NOMO-1 treated with DMSO at 0.1 percent for 48 hours (cell line): ENCODE measurements around the gene TECPR2.
"Not testable (repeated sequence)": the region's sequence is repeated elsewhere in the genome, so short reads cannot be mapped to it uniquely, and the experiment has no call there.

Experiments
- DNase-seq: peaks from one replicate; lab custom pipeline; 2025; ENCODE audit not compliant: unreplicated experiment; lab: John Stamatoyannopoulos, UW

Gene TECPR2

DNA sequence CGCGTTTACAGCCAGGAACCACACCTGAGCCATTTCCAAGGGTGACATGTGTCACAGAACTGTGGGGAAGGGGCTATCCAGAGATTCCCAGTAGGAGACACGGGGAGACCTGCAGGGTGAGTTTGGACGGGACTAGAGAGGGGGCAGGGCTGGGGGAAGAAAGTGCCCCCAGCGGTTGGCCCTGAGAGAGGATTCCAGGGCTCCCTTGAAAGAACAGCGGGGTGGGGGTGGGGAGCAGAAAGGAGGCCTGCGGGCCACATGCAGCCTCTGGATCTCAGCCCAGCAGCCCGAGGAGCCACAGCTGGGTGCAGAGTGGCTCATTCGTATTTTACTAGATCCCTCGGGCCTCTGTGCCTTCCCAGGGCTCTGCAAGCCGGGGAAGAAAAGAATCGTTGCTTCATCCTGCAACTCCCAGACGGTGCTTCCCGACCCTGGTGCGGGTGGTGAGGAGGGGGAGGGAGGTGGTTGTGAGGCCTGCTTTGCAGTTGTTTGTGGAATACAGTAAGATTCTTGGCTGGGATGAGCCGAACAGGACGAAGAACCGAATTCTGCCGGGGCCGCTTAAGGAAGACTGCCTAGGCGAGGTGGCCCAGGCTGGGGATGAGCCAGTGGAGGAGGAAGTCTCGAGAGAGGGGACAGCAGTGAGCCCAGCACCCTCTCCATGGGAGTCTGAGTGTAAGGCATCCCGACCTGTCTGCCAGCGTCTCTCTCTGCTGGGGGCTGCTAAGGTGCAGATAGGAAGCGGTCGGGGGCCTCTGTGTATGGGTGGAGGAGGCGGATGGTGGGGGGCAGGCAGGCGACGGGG lies 182.9 kb downstream of the TECPR2 start:
- no peak for DNase-seq

DNA sequence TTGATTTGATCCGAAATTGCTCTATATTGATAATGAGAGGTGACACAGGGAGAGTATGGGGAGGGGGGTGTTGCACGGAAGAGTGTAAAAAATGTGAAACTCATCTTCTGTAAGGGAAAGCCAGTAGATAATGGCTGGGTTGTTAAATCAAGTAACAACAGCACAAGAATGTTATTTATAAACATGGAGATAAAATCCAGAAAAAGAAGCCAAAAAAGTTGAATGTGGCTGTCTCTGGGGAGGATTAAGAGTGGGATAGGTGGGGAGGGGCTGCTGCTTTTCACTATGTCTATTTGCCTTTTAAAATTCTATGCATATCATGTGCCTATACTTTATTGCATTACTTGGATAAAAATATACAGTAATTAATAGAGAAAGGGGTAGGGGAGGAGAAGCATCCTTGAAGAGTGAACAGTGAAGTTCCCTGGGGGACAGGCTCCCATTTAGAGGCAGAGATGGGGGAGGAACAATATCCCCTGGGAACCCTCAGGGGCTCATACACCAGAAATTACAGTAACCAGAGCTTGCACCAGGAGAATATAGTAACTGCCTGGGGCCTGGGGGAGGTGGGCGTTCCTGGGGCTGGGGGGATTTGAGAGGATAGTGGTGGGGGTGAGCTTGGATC lies 186.0 kb downstream of the TECPR2 start:
- DNase-seq = no peak

DNA sequence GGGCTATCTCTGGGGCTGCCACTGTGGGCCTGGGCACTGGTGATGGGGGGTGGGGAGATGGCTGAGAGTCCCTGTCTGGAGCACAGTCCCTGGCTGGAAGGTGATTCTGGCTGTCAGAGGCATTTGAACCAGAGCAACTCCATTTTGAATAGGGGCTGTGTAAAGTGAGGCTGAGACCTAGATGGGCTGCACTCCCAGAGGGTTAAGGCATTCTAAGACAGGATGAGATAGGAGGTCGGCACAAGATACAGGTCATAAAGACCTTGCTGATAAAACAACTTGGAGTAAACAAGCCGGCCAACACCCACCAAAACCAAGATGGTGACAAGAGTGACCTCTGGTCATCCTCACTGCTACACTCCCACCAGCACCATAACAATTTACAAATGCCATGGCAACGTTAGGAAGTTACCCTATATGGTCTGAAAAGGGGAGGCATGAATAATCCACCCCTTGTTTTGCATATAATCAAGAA lies 188.2 kb downstream of the TECPR2 start:
- not testable (repeated sequence) for DNase-seq
